H1 (cell line): ENCODE measurements around the gene RASL10A. TPM values are rescaled to one million over a fixed set of nuclear protein-coding genes. Genes with fewer than 3 reads are reported as not detected.

Experiments
- CTCF ChIA-PET: fragments of 300-600 bp; sonication (Branson Sonifier 250); formaldehyde crosslinking; loops from one replicate; lab custom pipeline; 2021; ENCODE audit not compliant: partially characterized antibody; lab: Charles Lee
- POLR2A ChIA-PET: fragments of 300-600 bp; sonication (Branson Sonifier 250); formaldehyde crosslinking; loops from one replicate; lab custom pipeline; 2021; ENCODE audit warnings: inconsistent platforms; ENCODE audit not compliant: partially characterized antibody; lab: Charles Lee
- DNase-seq, 2 experiments: peaks; one replicate each; pipeline versions ENCODE4 v3.0.0 to v3.0.0-alpha.2; 2010 to 2022; ENCODE audit warnings: low spot score in 2 of 2, low read depth in 1 of 2, mixed read lengths in 1 of 2
- FAIRE-seq: peaks from 2 replicates; lab custom pipeline; 2011; peaks lifted over from hg19 to GRCh38; lab: Jason Lieb, UNC
- H2AFZ ChIP-seq: 2 replicates; pipeline ENCODE4 v1.8.1; 2012; ENCODE audit warnings: low read length, inconsistent platforms
- H2AK5ac ChIP-seq: 2 replicates; pipeline ENCODE4 v1.6.1; 2013; ENCODE audit warnings: low read depth, low read length
- H2BK120ac ChIP-seq: replicated peaks from 2 replicates; pipeline ENCODE3; 2013; ENCODE audit warnings: low read depth, low read length, inconsistent platforms
- H2BK12ac ChIP-seq: 2 replicates; pipeline ENCODE4 v1.6.1; 2013; ENCODE audit warnings: low read depth, low read length
- H2BK15ac ChIP-seq: 2 replicates; pipeline ENCODE4 v1.6.1; 2013; ENCODE audit warnings: low read length
- H2BK20ac ChIP-seq: 2 replicates; pipeline ENCODE4 v1.6.1; 2013; ENCODE audit warnings: low read length
- H2BK5ac ChIP-seq: 2 replicates; pipeline ENCODE4 v1.6.1; 2013; ENCODE audit warnings: low read depth, low read length
- H3K14ac ChIP-seq: 2 replicates; pipeline ENCODE4 v1.6.1; 2013; ENCODE audit warnings: inconsistent platforms; ENCODE audit not compliant: insufficient read length
- H3K18ac ChIP-seq: 2 replicates; pipeline ENCODE4 v1.6.1; 2013; ENCODE audit warnings: low read length; ENCODE audit errors: extremely low read depth
- H3K23ac ChIP-seq: 2 replicates; pipeline ENCODE4 v1.6.1; 2013; ENCODE audit warnings: inconsistent platforms; ENCODE audit not compliant: insufficient read length
- H3K23me2 ChIP-seq: 2 replicates; pipeline ENCODE4 v1.6.1; 2013; ENCODE audit warnings: low read depth, low read length
- H3K27ac ChIP-seq: 2 replicates; pipeline ENCODE4 v1.6.1; 2011; ENCODE audit warnings: low read depth, low read length, inconsistent platforms
- H3K27me3 ChIP-seq, 4 experiments: replicated peaks in 1 of 4; 1 replicate in 1 of 4; 2 replicates in 3 of 4; pipeline versions ENCODE4 v1.6.1 to v1.8.1; 2011 to 2013; ENCODE audit warnings: low read length in 3 of 4, mild to moderate bottlenecking in 3 of 4, inconsistent platforms in 2 of 4, mixed read lengths in 2 of 4, moderate library complexity in 1 of 4; ENCODE audit not compliant: control insufficient read depth in 3 of 4, insufficient read depth in 3 of 4; ENCODE audit errors: extremely low read depth in 1 of 4
- H3K36me3 ChIP-seq, 4 experiments: 2 replicates each; pipeline versions ENCODE4 v1.6.1 to v1.8.1; 2011 to 2013; ENCODE audit warnings: mild to moderate bottlenecking in 4 of 4, low read length in 3 of 4, moderate library complexity in 2 of 4, control low read depth in 1 of 4, inconsistent platforms in 1 of 4; ENCODE audit not compliant: insufficient read depth in 4 of 4, control insufficient read depth in 2 of 4
- H3K4ac ChIP-seq: replicated peaks from 2 replicates; pipeline ENCODE3; 2013; ENCODE audit warnings: low read length, low read depth, mixed read lengths, inconsistent platforms; ENCODE audit not compliant: insufficient read length
- H3K4me1 ChIP-seq, 4 experiments: replicated peaks in 1 of 4; 1 replicate in 1 of 4; 2 replicates in 3 of 4; pipeline versions ENCODE4 v1.6.1 to v1.8.1; 2011 to 2013; ENCODE audit warnings: low read length in 3 of 4, inconsistent platforms in 2 of 4, mixed read lengths in 1 of 4; ENCODE audit not compliant: insufficient read depth in 4 of 4, control insufficient read depth in 3 of 4
- H3K4me2 ChIP-seq, 2 experiments: 2 replicates each; pipeline versions ENCODE4 v1.6.1 to v1.8.1; 2011 to 2013; ENCODE audit warnings: low read depth in 2 of 2, low read length in 2 of 2, control low read depth in 1 of 2, inconsistent platforms in 1 of 2, mild to moderate bottlenecking in 1 of 2; ENCODE audit not compliant: insufficient read depth in 1 of 2
- H3K4me3 ChIP-seq, 4 experiments: fragments of 200-600, 300-600 bp in 1 of 4; sonication (generic), shearing (Covaris generic), sonication (Bioruptor Twin) in 1 of 4; 2 replicates each; pipeline versions ENCODE4 v1.5.1 to v1.8.1; 2011 to 2016; ENCODE audit warnings: low read length in 4 of 4, low read depth in 3 of 4, control low read depth in 2 of 4, inconsistent platforms in 2 of 4, mild to moderate bottlenecking in 2 of 4, mixed read lengths in 1 of 4, moderate library complexity in 1 of 4; ENCODE audit not compliant: insufficient read depth in 2 of 4; ENCODE audit errors: extremely low read depth in 1 of 4
- H3K56ac ChIP-seq: replicated peaks from 2 replicates; pipeline ENCODE3; 2013; ENCODE audit warnings: low read depth, mild to moderate bottlenecking, mixed read lengths, low read length, inconsistent platforms; ENCODE audit not compliant: insufficient read length
- H3K79me1 ChIP-seq: 2 replicates; pipeline ENCODE4 v1.6.1; 2013; ENCODE audit warnings: low read depth, low read length, control low read depth
- H3K79me2 ChIP-seq, 2 experiments: 2 replicates each; pipeline versions ENCODE4 v1.6.1 to v1.8.1; 2012 to 2013; ENCODE audit warnings: low read length in 2 of 2, mild to moderate bottlenecking in 2 of 2, inconsistent platforms in 1 of 2; ENCODE audit not compliant: insufficient read depth in 2 of 2, control insufficient read depth in 1 of 2
- H3K9ac ChIP-seq, 4 experiments: replicated peaks in 1 of 4; 1 replicate in 1 of 4; 2 replicates in 3 of 4; pipeline versions ENCODE4 v1.6.1 to v1.8.1; 2011 to 2013; ENCODE audit warnings: low read depth in 3 of 4, low read length in 3 of 4, control low read depth in 2 of 4, mild to moderate bottlenecking in 2 of 4, moderate library complexity in 2 of 4, inconsistent platforms in 1 of 4; ENCODE audit errors: extremely low read depth in 1 of 4
- H3K9me3 ChIP-seq, 2 experiments: 2 replicates each; pipeline versions ENCODE4 v1.6.1 to v1.8.1; 2012 to 2013; ENCODE audit warnings: mild to moderate bottlenecking in 2 of 2, moderate library complexity in 2 of 2, control low read depth in 1 of 2, inconsistent platforms in 1 of 2, low read depth in 1 of 2, low read length in 1 of 2, mixed read lengths in 1 of 2; ENCODE audit not compliant: insufficient read depth in 2 of 2
- H4K20me1 ChIP-seq, 2 experiments: replicated peaks in 1 of 2; 2 replicates each; pipeline versions ENCODE3 to v1.8.1; 2011 to 2013; ENCODE audit warnings: inconsistent platforms in 2 of 2, low read length in 2 of 2, mild to moderate bottlenecking in 1 of 2; ENCODE audit not compliant: insufficient read depth in 2 of 2, control insufficient read depth in 1 of 2
- H4K5ac ChIP-seq: 2 replicates; pipeline ENCODE4 v1.6.1; 2013; ENCODE audit warnings: low read length, low read depth, mixed read lengths, inconsistent platforms; ENCODE audit not compliant: insufficient read length
- H4K8ac ChIP-seq: 2 replicates; pipeline ENCODE4 v1.8.0; 2013; ENCODE audit warnings: mild to moderate bottlenecking, moderate library complexity, low read length, inconsistent platforms; ENCODE audit not compliant: insufficient read depth; ENCODE audit errors: extremely low read depth
- H4K91ac ChIP-seq: replicated peaks from 2 replicates; pipeline ENCODE3; 2013; ENCODE audit warnings: low read length, mixed read lengths, inconsistent platforms; ENCODE audit not compliant: insufficient read length
- ATF2 ChIP-seq: IDR thresholded peaks from 2 replicates; pipeline ENCODE4 v1.6.1; 2012; ENCODE audit warnings: low read length, inconsistent platforms
- CBX8 ChIP-seq: fragments of 300-800, 300-1000 bp; sonication (generic); IDR thresholded peaks from 2 replicates; pipeline ENCODE4 v1.7.1; 2016; ENCODE audit warnings: low read depth, low read length, borderline replicate concordance
- CEBPB ChIP-seq: IDR thresholded peaks from 2 replicates; pipeline ENCODE4 v1.6.1; 2012; ENCODE audit warnings: low read depth, low read length
- EZH2 ChIP-seq: fragments of 200-600 bp; sonication (generic); IDR thresholded peaks from 2 replicates; pipeline ENCODE4 v1.7.1; 2012; ENCODE audit warnings: low read depth, mild to moderate bottlenecking, moderate library complexity, low read length, inconsistent platforms; ENCODE audit not compliant: severe bottlenecking
- GTF2F1 ChIP-seq: IDR thresholded peaks from 2 replicates; pipeline ENCODE4 v1.6.1; 2012; ENCODE audit warnings: low read depth, low read length, improper control_type of control experiment, borderline replicate concordance
- POU5F1 ChIP-seq: IDR thresholded peaks from 2 replicates; pipeline ENCODE4 v1.6.1; 2011; ENCODE audit warnings: low read depth, mild to moderate bottlenecking, low read length, moderate library complexity
- RBBP5 ChIP-seq: IDR thresholded peaks from 2 replicates; pipeline ENCODE4 v1.7.1; 2012; ENCODE audit warnings: low read depth, mild to moderate bottlenecking, inconsistent platforms, low read length, moderate library complexity, borderline replicate concordance
- RXRA ChIP-seq: IDR thresholded peaks from 2 replicates; pipeline ENCODE4 v1.6.1; 2011; ENCODE audit warnings: low read depth, mild to moderate bottlenecking, low read length, moderate library complexity; ENCODE audit not compliant: insufficient read depth
- SP1 ChIP-seq: IDR thresholded peaks from 2 replicates; pipeline ENCODE4 v1.6.1; 2011; ENCODE audit warnings: low read depth, low read length
- TAF1 ChIP-seq: IDR thresholded peaks from 2 replicates; pipeline ENCODE4 v1.6.1; 2011; ENCODE audit warnings: mild to moderate bottlenecking, low read depth, low read length
- TEAD4 ChIP-seq: IDR thresholded peaks from 2 replicates; pipeline ENCODE4 v1.6.1; 2012; ENCODE audit warnings: low read depth, low read length, inconsistent platforms, mixed read lengths
- YY1 ChIP-seq: IDR thresholded peaks from 2 replicates; pipeline ENCODE4 v1.6.1; 2011; ENCODE audit warnings: low read depth, mild to moderate bottlenecking, low read length
- WGBS, 2 experiments: shearing (Covaris generic) in 1 of 2; methylation state at CpG; one replicate each; pipeline versions ENCODE4 v1.1.6 to v1.1.7; 2013 to 2015; ENCODE audit warnings: low lambda C conversion rate in 2 of 2, mixed read lengths in 2 of 2, inconsistent platforms in 1 of 2, low coverage in 1 of 2, missing lambda C conversion rate in 1 of 2; ENCODE audit not compliant: insufficient replicate concordance in 2 of 2, insufficient coverage in 1 of 2, insufficient read length in 1 of 2; ENCODE audit errors: extremely low coverage in 1 of 2, missing lambda C conversion rate in 1 of 2; 5-methylcytosine and 5-hydroxymethylcytosine counted together
- polyA plus RNA-seq, 7 experiments: library from polyadenylated mRNA; depleted of rRNA in 3 of 7; stranded (reverse) in 5 of 7; unstranded in 2 of 7; fragments of >200 nt in 5 of 7; fragments of 200-250 nt in 2 of 7; gene quantifications; 1 replicate in 5 of 7; 2 replicates in 1 of 7; 4 replicates in 1 of 7; pipeline versions ENCODE4 v1.2.1 to v1.2.3, GENCODE V29; 2011 to 2013; ENCODE audit warnings: missing spikeins in 2 of 7, mixed read lengths in 2 of 7
- total RNA-seq: library from RNA; stranded (reverse); fragmentation: NEBNext Ultra II Directional; extraction: Animal tissue kit (Norgen Biotek cat#: 25700); gene quantifications from 2 replicates; pipeline ENCODE4 v1.2.1, GENCODE V29; 2021

The RASL10A gene
- total and polyA plus RNA-seq, 2 of the 8 experiments (the other 6 are each of a cell fraction or from before 2014, with no cell fraction given): 1.1 to 1.5 TPM

DNA sequence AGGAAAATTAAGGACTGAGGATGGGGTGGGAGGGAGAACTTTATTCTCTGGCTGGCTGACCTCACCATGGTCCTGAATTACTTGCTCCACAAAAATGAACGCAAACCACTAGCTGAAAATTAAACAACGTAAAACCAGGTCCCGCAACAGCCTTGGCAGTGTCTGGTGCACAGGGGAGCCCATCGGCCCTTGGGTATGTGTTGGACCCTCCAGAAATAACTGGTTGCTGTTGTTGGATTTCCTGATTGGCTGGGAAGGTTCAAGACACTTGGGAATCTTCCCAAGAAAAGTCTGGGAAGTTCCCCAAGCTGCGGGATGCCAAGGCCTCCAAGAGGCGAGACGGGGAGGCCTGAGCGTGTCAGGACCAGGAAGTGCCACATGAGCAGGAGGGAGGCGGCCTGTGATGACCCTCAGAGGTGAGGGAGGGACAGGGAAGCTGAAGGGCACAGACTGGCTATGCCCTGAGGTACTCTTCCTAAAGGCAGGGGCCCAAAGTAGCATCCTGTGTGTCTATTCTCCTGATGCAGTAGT is 10.4 kb upstream of the RASL10A start:
- no peak overlapping the region for H2BK15ac ChIP-seq
- H2AFZ ChIP-seq: no peak overlapping the region
- H3K79me2 ChIP-seq: no peaks in the 10 kb centered on the region
- ChIA-PET CTCF (interaction anchor here (1.0 to 1.7 kb wide), 4 partner anchors 13 to 29 kb away, joined by 3 to 13 read pairs (median 4); no protein-coding TSS in a partner anchor), POLR2A (interaction anchor here (0.8 to 1.6 kb wide), 8 partner anchors 10 to 1031 kb away, joined by 3 to 4 read pairs (median 3); partner anchors contain the start of genes CCDC157, EWSR1, GAS2L1 and RASL10A)
- no peak overlapping the region for H3K23ac ChIP-seq
- H4K91ac ChIP-seq: no peak overlapping the region
- DNase-seq: no peak
- H3K9me3 ChIP-seq: no peaks in the 10 kb centered on the region
- H2AK5ac ChIP-seq: no peak overlapping the region
- H3K27ac ChIP-seq: no peak overlapping the region
- no peak overlapping the region for H3K4me2 ChIP-seq
- H3K36me3 ChIP-seq: peaks cover 4 to 11% (median 5%) of the 10 kb centered on the region in 4 experiments; a peak in 6 of 8 replicates
- no peaks in the 10 kb centered on the region for H3K4me1 ChIP-seq
- H3K27me3 ChIP-seq: no peaks in the 10 kb centered on the region
- no peak overlapping the region for H2BK12ac ChIP-seq
- 89% methylated on average over 9 of the region's 9 CpGs; no CpG with 5 or more reads in 1 of the 2 experiments for WGBS, 2 experiments
- no peaks in the 10 kb centered on the region for H3K79me1 ChIP-seq
- H3K56ac ChIP-seq: no peak overlapping the region
- no peak overlapping the region for H2BK20ac ChIP-seq
- no peak overlapping the region for H3K14ac ChIP-seq
- no peak overlapping the region for H2BK120ac ChIP-seq
- no peak overlapping the region for H2BK5ac ChIP-seq
- peaks cover 0 to 5% of the 10 kb centered on the region in 2 experiments for H4K20me1 ChIP-seq
- no peak overlapping the region for H3K4me3 ChIP-seq
- no peaks in the 10 kb centered on the region for H3K23me2 ChIP-seq
- H3K4ac ChIP-seq: no peak overlapping the region
- H4K8ac ChIP-seq: no peak overlapping the region
- no peak overlapping the region for H4K5ac ChIP-seq
- FAIRE-seq: no peak
- H3K18ac ChIP-seq: no peak overlapping the region
- no peak overlapping the region for H3K9ac ChIP-seq
- TF ChIP-seq POU5F1 (no peak), TEAD4 (no peak), TAF1 (no peak), ATF2 (no peak), RBBP5 (no peak), SP1 (no peak), RXRA (no peak), YY1 (no peak), CBX8 (no peak), CEBPB (no peak), EZH2 (no peak), GTF2F1 (no peak)
